Fibroblast of the aortic adventitia (primary cell): ENCODE results near the gene TCF3. TPM values are rescaled to one million over a fixed set of nuclear protein-coding genes. Genes with fewer than 3 reads are reported as not detected.

Experiments used
- DNase-seq: peaks from one replicate; pipeline ENCODE4 v3.0.0-alpha.2; 2010; ENCODE audit warnings: low read depth
- H3K4me3 ChIP-seq: 2 replicates; pipeline ENCODE4 v1.5.1; 2011; ENCODE audit warnings: low read depth, mild to moderate bottlenecking, control low read depth, low read length, moderate library complexity
- CTCF ChIP-seq: IDR thresholded peaks from 2 replicates; pipeline ENCODE4 v1.5.1; 2011; ENCODE audit warnings: mild to moderate bottlenecking, low read length, control low read depth, inconsistent platforms; ENCODE audit not compliant: insufficient read depth
- total RNA-seq: library from RNA; depleted of rRNA; stranded (reverse); fragments of >200 nt; gene quantifications from 2 replicates; pipeline ENCODE4 v1.2.3, GENCODE V29; 2012; ENCODE audit warnings: low replicate concordance

The TCF3 gene
- total RNA-seq, 1 donor = 74.2 TPM

- no peak for TF ChIP-seq CTCF
- DNase-seq = no peak
- no peak overlapping the region for H3K4me3 ChIP-seq
Observed at GRCh38 chr19:1574354-1575136, 77.9 kb downstream of the TCF3 start.

GRCh38 chr19:1572795-1573194, 79.6 kb downstream of the TCF3 start:
- H3K4me3 ChIP-seq = no peak overlapping the region
- no peak for DNase-seq
- no peak for TF ChIP-seq CTCF

GRCh38 chr19:1571358-1571757, 81.1 kb downstream of the TCF3 start:
- no peak for DNase-seq
- H3K4me3 ChIP-seq = no peak overlapping the region
- no peak for TF ChIP-seq CTCF

- no peak overlapping the region for H3K4me3 ChIP-seq
- TF ChIP-seq CTCF = no peak
- DNase-seq = no peak
Observed at GRCh38 chr19:1570836-1571235, 81.6 kb downstream of the TCF3 start.

- TF ChIP-seq CTCF = no peak
- no peak for DNase-seq
- H3K4me3 ChIP-seq = no peak overlapping the region
Observed at GRCh38 chr19:1569997-1570396, 82.4 kb downstream of the TCF3 start.

GRCh38 chr19:1568320-1569019, 83.9 kb downstream of the TCF3 start, which contains the start of gene MEX3D:
MEX3D (minus strand) TSS chr19:1568325; CDS start chr19:1568058, 267 bp downstream.
- DNase-seq = peak; percentile 33
- TF ChIP-seq CTCF = no peak
- H3K4me3 ChIP-seq = peak within 1 kb of the TSS; percentile 79
